ENCODE data around the gene ATP1A2.

ATP1A2 gene

DNA sequence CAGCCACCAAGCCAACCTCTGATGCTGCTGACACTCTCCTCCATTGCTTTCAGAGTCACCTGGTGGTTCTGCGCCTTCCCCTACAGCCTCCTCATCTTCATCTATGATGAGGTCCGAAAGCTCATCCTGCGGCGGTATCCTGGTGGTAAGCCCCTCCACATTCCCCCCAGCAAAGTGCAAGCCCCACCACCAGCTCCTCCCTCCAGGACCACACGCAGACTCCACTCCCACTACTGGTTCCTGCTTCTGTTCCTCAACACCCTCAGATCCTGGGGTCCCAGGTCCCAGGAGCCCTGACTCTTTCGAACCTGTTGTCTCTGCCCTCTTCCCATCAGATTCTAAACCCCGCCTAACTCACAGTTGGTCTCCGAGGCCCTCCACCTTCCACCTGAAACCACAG is 24.3 kb downstream of the ATP1A2 start:
- DNase-seq (ENCODE audit: low read depth in 1 of 2, low spot score in 1 of 2) = no peak

DNA sequence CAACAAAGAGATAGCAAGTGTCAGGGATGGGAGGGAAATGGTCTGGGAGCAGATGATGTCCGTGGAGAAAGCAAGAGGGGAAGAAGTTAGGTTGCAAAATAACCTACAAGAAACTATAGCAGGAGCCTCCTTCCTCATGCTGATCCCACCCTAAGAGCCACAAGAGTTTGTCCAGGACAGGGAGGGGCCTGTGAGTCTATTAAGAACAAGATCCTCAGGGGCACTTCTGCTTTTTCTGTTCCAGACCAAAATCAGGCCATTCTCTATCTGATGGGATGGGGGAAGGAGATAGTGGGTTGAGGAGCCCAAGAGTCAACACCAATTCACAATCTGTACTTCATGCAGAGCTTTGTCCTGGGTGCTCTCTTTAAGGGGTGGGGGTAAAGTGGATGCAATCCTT is 28.1 kb downstream of the ATP1A2 start:
- DNase-seq (ENCODE audit: low read depth in 1 of 2, low spot score in 1 of 2) = no peak

DNA sequence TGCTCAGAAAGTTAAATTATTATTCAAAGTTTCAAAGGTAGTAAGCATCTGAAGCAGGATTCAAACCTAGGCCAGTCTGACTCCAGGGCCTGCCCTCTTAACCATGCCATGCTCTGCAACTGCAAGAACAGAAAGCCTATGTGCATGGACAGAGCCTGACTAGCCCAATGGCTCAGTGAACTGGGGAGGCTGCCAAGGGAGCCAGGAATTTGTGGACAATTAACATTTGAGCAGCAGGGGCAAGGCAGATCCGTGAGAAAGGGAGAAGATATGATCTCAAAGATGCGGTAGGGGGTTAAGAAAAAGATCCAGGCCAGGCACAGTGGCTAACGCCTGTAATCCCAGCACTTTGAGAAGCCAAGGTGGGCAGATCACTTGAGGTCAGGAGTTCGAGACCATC is 29.4 kb downstream of the ATP1A2 start:
- DNase-seq (ENCODE audit: low read depth in 1 of 2, low spot score in 1 of 2) = no peak

GRCh38 chr1:160146107-160146506 is 30.5 kb downstream of the ATP1A2 start:
- DNase-seq (ENCODE audit: low read depth in 1 of 2, low spot score in 1 of 2) = no peak

DNA sequence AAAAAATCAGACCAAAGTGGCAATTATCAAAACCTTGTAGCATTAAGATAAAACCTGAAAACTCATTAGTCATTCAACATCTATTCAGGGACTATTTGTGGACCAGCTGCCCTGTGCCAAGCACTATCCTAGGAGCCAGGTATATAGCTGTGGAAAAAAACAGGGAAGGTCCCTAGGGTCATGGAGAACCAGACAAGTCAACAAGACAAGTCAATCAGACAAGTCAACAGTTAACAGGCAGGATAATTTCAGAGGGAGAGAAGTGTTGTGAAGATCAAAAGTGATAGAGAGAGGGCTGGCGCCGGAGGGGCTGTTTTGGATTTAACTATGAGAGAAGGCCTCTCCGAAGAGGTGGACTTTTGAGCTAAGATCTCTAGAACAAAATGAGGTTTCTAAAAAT is 32.6 kb downstream of the ATP1A2 start:
- DNase-seq (ENCODE audit: low read depth in 1 of 2, low spot score in 1 of 2) = no peak

DNA sequence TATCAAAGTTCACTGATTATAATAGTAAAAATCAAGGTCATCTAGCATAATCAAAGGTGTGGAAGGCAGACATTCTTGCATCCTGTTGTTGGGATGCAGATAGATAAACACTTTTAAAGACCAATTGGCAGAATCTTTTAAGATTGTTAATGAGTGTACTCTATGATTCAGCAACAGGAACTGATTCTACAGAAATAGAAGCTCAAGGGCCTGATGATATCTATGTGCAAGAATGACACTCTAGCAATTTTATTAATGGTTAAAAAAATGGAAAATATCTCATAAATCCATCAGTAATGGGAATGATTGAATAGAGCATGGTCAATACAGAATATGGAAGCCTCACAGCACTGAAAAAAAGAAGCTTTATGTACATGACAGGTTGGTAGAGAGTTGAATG is 33.7 kb downstream of the ATP1A2 start:
- no peak for DNase-seq (ENCODE audit: low read depth in 1 of 2, low spot score in 1 of 2)

DNA sequence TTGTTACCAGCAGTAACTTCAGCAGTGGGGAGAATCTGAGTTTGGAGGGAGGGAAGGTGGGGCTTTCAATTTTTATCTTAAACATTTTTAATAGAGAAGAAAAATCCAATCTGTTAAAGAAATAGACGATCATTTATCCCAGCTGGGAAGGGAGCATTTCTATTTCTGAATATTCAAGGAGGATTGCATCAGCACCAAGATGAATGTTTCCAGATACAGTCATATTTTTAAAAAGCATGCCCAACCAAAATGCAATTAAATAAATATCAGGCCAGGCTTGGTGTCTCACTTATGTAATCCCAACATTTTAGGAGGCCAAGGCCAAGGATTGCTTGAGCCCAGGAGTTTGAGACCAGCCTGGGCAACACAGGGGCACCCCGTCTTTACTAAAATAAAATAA is 34.2 kb downstream of the ATP1A2 start:
- no peak for DNase-seq (ENCODE audit: low read depth in 1 of 2, low spot score in 1 of 2)

GRCh38 chr1:160151303-160151702 is 35.7 kb downstream of the ATP1A2 start, which contains the start of gene ATP1A4:
TSS of gene ATP1A4 (plus strand) at chr1:160151603. CDS start at chr1:160152041, 438 bp downstream.
- DNase-seq (ENCODE audit: low read depth in 1 of 2, low spot score in 1 of 2) = no peak

DNA sequence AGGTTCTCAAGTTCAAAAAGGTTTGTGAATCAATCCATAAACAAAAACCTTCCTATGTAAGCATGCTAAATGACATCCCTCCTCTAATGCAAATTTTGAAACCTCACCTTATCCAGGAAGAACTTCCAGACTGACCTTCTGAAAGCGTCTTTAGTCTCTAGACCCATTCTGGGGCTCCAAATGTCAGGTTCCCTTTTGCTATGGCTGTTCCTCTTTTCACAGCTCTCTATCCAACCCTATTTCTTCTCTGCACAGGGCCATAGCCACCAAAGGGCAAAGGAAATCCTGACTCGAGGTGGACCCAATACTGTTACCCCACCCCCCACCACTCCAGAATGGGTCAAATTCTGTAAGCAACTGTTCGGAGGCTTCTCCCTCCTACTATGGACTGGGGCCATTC is 39.2 kb downstream of the ATP1A2 start:
- no peak for DNase-seq (ENCODE audit: low read depth in 1 of 2, low spot score in 1 of 2)

DNA sequence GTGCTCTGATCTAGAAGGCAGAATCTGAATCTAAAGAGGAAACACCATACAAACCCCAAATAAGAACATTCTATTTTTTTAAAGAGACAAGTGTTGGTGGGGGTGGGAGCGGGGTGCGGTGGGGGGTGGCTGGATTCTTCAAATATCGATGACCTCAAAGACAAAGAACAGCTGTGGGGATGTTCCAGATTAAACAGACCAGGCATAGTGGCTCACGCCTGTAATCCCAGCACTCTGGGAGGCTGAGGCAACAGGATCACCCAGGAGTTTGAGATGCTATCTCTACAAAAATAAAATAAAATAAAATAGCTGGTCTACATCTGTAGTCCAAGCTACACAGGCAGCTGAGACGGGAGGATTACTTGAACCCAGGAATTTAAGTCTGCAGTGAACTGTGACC is 40.8 kb downstream of the ATP1A2 start:
- no peak for DNase-seq (ENCODE audit: low read depth in 1 of 2, low spot score in 1 of 2)

GRCh38 chr1:160157174-160157573 is 41.6 kb downstream of the ATP1A2 start:
- no peak for DNase-seq (ENCODE audit: low read depth in 1 of 2, low spot score in 1 of 2)

DNA sequence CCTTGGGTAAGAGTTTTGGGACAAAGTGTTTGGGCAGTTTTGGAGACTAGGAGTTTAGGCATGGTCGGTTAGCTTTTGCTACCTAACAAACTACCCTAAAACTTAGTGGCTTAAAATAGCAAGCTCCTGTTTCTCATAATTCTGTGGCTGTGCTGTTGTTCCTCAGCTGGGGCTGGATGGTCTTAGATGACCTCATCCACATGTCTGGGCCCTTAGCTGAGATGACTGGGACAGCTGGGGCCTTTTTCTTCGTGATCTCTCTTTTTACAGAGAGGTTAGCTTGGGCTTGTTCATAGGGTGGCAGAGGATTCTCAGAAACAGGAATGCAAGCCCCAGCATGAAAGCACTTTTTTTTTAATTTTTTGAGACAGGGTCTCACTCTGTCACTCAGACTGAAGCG is 42.5 kb downstream of the ATP1A2 start:
- no peak for DNase-seq (ENCODE audit: low read depth in 1 of 2, low spot score in 1 of 2)

- DNase-seq (ENCODE audit: low read depth in 1 of 2, low spot score in 1 of 2) = no peak
Observed at GRCh38 chr1:160158534-160158933, 43.0 kb downstream of the ATP1A2 start.

- no peak for DNase-seq (ENCODE audit: low read depth in 1 of 2, low spot score in 1 of 2)
Observed at GRCh38 chr1:160159846-160160245, 44.3 kb downstream of the ATP1A2 start.

- no peak for DNase-seq (ENCODE audit: low read depth in 1 of 2, low spot score in 1 of 2)
Observed at GRCh38 chr1:160161965-160162705, 46.6 kb downstream of the ATP1A2 start.

GRCh38 chr1:160162931-160163330 is 47.4 kb downstream of the ATP1A2 start:
- DNase-seq (ENCODE audit: low read depth in 1 of 2, low spot score in 1 of 2) = no peak

DNA sequence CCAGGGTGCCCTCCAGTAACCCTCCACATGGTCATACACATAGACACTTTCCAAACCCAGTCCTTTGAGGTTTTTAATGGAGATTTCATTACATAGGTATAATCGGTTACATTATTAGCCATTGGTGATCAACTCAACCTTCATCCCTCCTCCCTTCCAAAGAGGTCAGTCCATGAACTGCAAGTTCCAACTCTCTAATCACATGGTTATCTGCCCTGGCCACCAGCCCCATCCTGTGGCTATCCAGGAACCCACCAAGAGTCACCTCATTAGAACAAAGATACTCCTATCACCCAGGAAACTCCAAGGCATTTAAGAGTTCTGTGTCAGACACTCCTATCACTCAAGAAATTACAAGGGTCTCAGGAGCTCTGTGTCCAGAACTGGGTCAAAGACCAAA is 48.1 kb downstream of the ATP1A2 start:
- no peak for DNase-seq (ENCODE audit: low read depth in 1 of 2, low spot score in 1 of 2)

GRCh38 chr1:160164121-160164520 is 48.6 kb downstream of the ATP1A2 start:
- DNase-seq (ENCODE audit: low read depth in 1 of 2, low spot score in 1 of 2) = no peak

GRCh38 chr1:160166166-160166868 is 50.8 kb downstream of the ATP1A2 start:
- DNase-seq (ENCODE audit: low read depth in 1 of 2, low spot score in 1 of 2) = no peak

DNA sequence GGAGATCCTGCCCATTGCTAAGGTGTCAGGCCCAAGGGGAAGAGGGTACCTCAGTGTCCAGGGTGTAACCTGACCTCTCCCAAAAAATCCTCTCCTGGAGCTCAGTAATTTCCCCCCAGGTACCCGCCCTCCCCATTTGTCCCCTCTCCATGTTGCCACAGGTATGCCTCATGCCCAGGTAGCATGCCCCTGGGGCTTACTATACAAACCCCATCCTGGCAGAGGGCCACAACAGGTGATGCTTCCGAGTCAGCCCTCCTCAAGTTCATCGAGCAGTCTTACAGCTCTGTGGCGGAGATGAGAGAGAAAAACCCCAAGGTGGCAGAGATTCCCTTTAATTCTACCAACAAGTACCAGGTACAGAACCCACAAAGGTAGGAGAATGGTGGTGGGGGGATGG is 51.5 kb downstream of the ATP1A2 start:
- DNase-seq (ENCODE audit: low read depth in 1 of 2, low spot score in 1 of 2) = no peak

GRCh38 chr1:160167580-160167979 is 52.0 kb downstream of the ATP1A2 start:
- DNase-seq (ENCODE audit: low read depth in 1 of 2, low spot score in 1 of 2) = peak in 1 of 2 donors; percentile 10

DNA sequence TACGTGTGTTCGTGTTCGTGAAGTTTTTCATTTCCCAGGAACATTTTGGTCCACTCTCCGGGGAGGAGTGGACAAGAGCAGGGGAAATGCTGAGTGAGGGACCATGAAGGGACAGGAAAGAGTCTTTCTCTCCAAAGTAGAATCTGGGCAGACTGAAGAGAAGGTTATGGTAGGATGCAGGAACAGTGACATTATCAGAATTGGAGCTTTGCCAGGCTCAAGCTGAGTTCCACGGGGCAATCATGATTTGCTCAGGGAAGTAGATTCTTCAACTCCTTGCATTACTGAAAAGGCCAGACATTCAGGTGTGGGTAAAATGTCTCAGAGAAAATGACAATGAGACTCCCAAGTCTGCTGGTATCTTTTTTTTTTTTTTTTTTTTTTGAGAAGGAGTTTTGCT is 52.5 kb downstream of the ATP1A2 start:
- DNase-seq (ENCODE audit: low read depth in 1 of 2, low spot score in 1 of 2) = no peak
